ENCODE data around the gene RAB12. TPM values are rescaled to one million over a fixed set of nuclear protein-coding genes. Genes with fewer than 3 reads are reported as not detected.
"Not testable (repeated sequence)": the region's sequence is repeated elsewhere in the genome, so short reads cannot be mapped to it uniquely, and the experiment has no call there.

Gene RAB12
- total and polyA plus RNA-seq, 2 donors, result 52.0 to 81.8 TPM

DNA sequence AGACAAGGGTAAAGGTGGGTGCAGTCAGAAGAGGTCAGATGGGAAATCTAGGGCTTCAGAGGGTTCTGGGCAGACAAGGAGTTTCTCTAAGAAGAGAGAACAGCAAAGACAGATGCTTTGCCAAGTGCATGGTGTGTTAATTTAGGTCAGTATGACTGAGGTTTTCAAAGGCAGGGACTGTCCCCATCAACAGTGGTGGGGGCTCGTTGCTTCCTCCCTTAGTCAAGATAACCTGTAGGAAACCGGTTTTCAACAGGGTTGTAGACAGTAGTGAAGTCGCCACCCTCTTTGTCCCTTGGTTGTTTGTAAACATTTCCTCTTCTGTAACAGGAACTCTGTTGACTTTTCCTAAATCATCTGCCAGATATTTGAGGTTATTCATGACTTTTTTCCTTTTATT is 11.6 kb downstream of the RAB12 start:
- Histone ChIP-seq H3K27ac (ENCODE audit: low read depth) (no peak overlapping the region), H3K4me3 (ENCODE audit: low read depth, low read length) (no peak overlapping the region), H3K36me3 (ENCODE audit: insufficient read depth) (no peaks in the 10 kb centered on the region), H3K4me1 (ENCODE audit: insufficient read depth) (no peaks in the 10 kb centered on the region)
- whole genome bisulfite sequencing, result 66% methylated on average over 3 of the region's 3 CpGs
- DNase-seq (ENCODE audit: extremely low spot score), result no peak

DNA sequence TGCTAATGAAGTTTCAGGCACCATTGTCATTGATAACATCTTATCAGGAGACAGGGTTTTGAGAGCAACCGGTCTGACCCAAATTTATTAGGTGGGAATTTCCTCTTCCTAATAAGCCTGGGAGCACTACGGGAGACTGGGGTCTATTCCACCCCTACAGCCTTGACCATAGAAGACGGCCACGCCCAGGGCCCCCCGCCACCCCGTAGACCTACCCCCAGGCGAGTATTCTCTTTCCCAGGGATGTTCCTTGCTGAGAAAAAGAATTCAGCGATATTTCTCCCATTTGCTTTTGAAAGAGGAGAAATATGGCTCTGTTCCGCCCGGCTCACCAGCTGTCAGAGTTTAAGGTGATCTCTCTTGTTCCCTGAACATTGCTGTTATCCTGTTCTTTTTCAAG is 13.4 kb downstream of the RAB12 start:
- 84% methylated on average over 10 of the region's 10 CpGs for WGBS
- not testable (repeated sequence) for H3K27ac ChIP-seq (ENCODE audit: low read depth)

DNA sequence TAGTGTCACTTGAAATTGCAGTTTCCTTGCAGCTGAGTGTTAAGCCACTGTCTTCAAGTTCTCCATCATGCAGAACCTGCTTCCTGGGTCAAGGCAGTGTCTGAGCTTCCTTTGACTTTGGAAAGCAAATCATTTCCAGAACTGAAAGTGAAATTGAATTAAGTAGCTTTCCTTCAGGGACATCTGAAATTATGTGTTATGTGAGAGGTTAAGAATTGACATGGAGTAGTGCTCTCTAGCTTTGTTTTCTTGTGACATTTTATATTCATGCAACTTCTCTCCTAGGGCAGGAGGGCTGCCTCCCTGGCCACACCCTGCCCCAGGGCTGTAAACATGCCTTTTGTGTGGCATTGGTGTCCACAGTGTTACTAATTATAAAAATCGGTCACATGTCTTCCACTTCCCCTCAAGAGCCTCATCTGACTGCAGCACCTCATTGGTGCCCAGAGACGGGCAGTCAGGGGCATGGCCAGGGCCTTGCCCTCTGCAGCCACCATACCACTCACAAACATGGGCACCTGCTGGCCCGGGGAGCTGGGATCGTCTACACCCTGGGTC is 14.4 kb downstream of the RAB12 start:
- DNase-seq (ENCODE audit: extremely low spot score), result no peak
- Histone ChIP-seq H3K36me3 (ENCODE audit: insufficient read depth) (no peaks in the 10 kb centered on the region), H3K27ac (ENCODE audit: low read depth) (no peak overlapping the region), H3K4me3 (ENCODE audit: low read depth, low read length) (no peak overlapping the region), H3K4me1 (ENCODE audit: insufficient read depth) (no peaks in the 10 kb centered on the region)
- 77% methylated on average over 4 of the region's 4 CpGs for WGBS

More for the DNA sequence above, 13.4 kb downstream of the RAB12 start:
- H3K4me1 ChIP-seq (ENCODE audit: insufficient read depth); H3K36me3 ChIP-seq (ENCODE audit: insufficient read depth); H3K4me3 ChIP-seq (ENCODE audit: low read depth, low read length); DNase-seq (ENCODE audit: extremely low spot score): not testable (repeated sequence)

DNA sequence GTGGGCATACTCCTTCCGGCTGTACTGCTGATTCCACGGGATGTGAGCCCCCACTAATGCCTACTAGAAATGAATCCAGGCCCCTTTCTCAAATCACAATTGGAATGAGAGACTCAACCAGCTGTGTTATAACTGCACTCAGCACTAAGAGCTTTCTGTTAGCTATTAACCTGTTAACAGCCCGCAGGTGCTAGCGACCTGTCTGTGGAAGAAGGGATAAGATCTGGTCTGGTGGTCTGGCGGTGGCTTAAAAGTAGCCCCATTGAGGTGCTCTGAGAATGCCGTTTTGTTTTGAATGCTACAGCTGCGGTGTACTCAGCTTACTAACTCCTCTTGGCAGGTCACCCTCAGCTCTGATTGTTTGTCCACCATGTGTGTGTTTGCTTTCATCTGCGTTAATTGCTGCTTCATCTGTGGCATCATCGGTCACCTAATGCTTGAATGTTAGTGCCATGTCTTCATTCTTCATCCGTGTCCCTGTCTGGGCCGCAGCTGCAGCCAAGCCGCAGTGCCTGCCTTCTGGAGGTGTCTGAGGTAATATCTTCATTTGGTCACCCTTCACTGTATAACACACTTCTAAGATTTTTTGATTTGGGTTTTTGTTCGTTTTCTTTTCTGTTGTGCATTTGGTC is 16.3 kb downstream of the RAB12 start:
- no peak for DNase-seq (ENCODE audit: extremely low spot score)
- Histone ChIP-seq H3K4me3 (ENCODE audit: low read depth, low read length) (no peak overlapping the region), H3K27ac (ENCODE audit: low read depth) (no peak overlapping the region), H3K36me3 (ENCODE audit: insufficient read depth) (no peaks in the 10 kb centered on the region), H3K4me1 (ENCODE audit: insufficient read depth) (no peaks in the 10 kb centered on the region)
- 84% methylated on average over 13 of the region's 13 CpGs for WGBS

DNA sequence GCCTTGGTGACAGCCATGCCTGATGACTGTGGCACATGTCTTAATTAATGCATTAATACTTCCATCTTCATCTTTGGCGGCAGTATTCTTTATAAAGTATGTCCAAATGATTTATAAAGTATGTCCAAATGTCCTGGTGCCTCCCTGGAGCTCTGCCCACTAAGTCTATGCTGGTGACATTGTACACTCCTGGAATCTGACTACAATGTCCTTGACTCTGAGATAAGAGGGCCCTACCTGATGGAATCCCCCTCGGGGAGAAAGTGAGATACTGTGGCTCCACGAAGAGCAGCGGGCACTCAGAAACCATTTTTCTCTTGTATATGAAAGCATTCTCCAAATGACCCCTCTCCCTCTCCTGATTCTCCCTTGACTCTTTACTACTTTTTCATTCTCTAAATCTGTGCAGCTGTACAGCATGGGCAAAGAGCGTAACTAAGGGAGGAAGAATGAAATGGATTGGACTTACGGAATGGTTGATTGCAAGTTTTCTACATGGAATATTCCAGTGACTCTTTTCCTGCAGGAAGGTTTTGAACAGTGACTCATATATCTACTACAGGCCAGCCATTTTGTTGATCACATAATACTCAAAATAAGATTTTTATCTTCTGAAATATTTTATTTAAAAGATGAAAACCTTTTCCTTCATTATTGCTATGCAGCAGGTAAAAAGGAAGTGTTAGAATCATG is 17.3 kb downstream of the RAB12 start:
- no peak overlapping the region for H3K27ac ChIP-seq (ENCODE audit: low read depth)
- H3K36me3 ChIP-seq (ENCODE audit: insufficient read depth), result no peaks in the 10 kb centered on the region
- H3K4me3 ChIP-seq (ENCODE audit: low read depth, low read length), result no peak overlapping the region
- 88% methylated on average over 6 of the region's 6 CpGs for WGBS
- no peaks in the 10 kb centered on the region for H3K4me1 ChIP-seq (ENCODE audit: insufficient read depth)
- no peak for DNase-seq (ENCODE audit: extremely low spot score)

DNA sequence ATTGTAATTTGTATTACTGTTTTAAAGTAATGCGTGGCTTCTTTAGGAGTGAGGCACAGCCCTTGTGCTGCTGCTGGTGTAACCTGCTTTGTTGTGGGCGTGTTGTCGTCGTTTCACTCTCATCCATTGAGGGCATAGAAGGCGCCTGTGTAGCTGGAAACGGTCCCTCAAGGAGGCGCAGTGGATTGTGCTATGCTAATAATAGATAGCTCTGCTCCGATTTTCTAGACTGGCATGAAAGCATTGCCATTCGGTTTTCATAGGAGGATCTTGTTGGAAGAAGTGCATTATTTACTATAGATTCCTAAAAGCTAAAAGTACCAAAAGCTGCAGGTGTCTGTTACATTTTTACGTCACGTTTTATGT is 17.9 kb downstream of the RAB12 start:
- no peaks in the 10 kb centered on the region for H3K4me1 ChIP-seq (ENCODE audit: insufficient read depth)
- no peak overlapping the region for H3K27ac ChIP-seq (ENCODE audit: low read depth)
- no peaks in the 10 kb centered on the region for H3K36me3 ChIP-seq (ENCODE audit: insufficient read depth)
- H3K4me3 ChIP-seq (ENCODE audit: low read depth, low read length), result no peak overlapping the region
- 89% methylated on average over 11 of the region's 11 CpGs for WGBS
- DNase-seq (ENCODE audit: extremely low spot score), result no peak

- 94% methylated on average over 4 of the region's 4 CpGs for WGBS
These were observed 18.3 kb downstream of the RAB12 start for GRCh38 chr18:8627540-8627939.

GRCh38 chr18:8629602-8630001 is 20.4 kb downstream of the RAB12 start:
- no peak overlapping the region for H3K27ac ChIP-seq (ENCODE audit: low read depth)
- H3K4me1 ChIP-seq (ENCODE audit: insufficient read depth), result no peaks in the 10 kb centered on the region
- H3K36me3 ChIP-seq (ENCODE audit: insufficient read depth), result no peaks in the 10 kb centered on the region
- 98% methylated on average over 3 of the region's 3 CpGs for WGBS
- no peak overlapping the region for H3K4me3 ChIP-seq (ENCODE audit: low read depth, low read length)
- DNase-seq (ENCODE audit: extremely low spot score), result no peak

More at GRCh38 chr18:8627540-8627939, 18.3 kb downstream of the RAB12 start:
- DNase-seq (ENCODE audit: extremely low spot score), result no peak
- no peak overlapping the region for H3K4me3 ChIP-seq (ENCODE audit: low read depth, low read length)
- no peak overlapping the region for H3K27ac ChIP-seq (ENCODE audit: low read depth)
- H3K4me1 ChIP-seq (ENCODE audit: insufficient read depth), result no peaks in the 10 kb centered on the region
- H3K36me3 ChIP-seq (ENCODE audit: insufficient read depth), result no peaks in the 10 kb centered on the region

GRCh38 chr18:8630546-8630945 is 21.3 kb downstream of the RAB12 start:
- no peaks in the 10 kb centered on the region for H3K4me1 ChIP-seq (ENCODE audit: insufficient read depth)
- DNase-seq (ENCODE audit: extremely low spot score), result no peak
- no peak overlapping the region for H3K27ac ChIP-seq (ENCODE audit: low read depth)
- 70% methylated on average over 2 of the region's 2 CpGs for WGBS
- no peak overlapping the region for H3K4me3 ChIP-seq (ENCODE audit: low read depth, low read length)
- no peaks in the 10 kb centered on the region for H3K36me3 ChIP-seq (ENCODE audit: insufficient read depth)

GRCh38 chr18:8631265-8631664 is 22.0 kb downstream of the RAB12 start:
- Histone ChIP-seq H3K4me1 (ENCODE audit: insufficient read depth) (no peaks in the 10 kb centered on the region), H3K27ac (ENCODE audit: low read depth) (no peak overlapping the region), H3K4me3 (ENCODE audit: low read depth, low read length) (no peak overlapping the region), H3K36me3 (ENCODE audit: insufficient read depth) (no peaks in the 10 kb centered on the region)
- no peak for DNase-seq (ENCODE audit: extremely low spot score)
- 96% methylated on average over 5 of the region's 5 CpGs for WGBS

DNA sequence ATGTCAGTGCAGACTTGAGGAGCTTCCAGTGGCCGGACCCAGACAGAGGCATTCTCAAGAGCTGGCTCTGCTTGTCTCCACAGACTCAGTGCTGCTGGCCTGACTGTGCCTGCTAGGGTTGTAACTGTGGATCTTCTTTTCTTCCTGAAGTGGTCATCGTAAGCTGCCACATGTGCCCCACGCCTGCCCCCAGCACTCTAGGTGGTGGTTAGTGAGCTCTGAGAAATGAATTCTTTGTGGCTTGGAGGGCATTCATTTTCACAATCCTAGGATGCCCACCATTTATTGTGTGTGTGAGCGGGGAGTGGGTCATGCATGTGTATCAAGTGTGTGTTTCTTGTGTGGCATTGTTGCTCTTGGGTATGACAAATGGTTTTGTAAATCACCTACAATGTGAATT is 23.1 kb downstream of the RAB12 start:
- WGBS, result 95% methylated on average over 4 of the region's 4 CpGs
- Histone ChIP-seq H3K36me3 (ENCODE audit: insufficient read depth) (peaks cover 3% of the 10 kb centered on the region), H3K4me1 (ENCODE audit: insufficient read depth) (no peaks in the 10 kb centered on the region), H3K27ac (ENCODE audit: low read depth) (no peak overlapping the region), H3K4me3 (ENCODE audit: low read depth, low read length) (no peak overlapping the region)
- DNase-seq (ENCODE audit: extremely low spot score), result no peak

DNA sequence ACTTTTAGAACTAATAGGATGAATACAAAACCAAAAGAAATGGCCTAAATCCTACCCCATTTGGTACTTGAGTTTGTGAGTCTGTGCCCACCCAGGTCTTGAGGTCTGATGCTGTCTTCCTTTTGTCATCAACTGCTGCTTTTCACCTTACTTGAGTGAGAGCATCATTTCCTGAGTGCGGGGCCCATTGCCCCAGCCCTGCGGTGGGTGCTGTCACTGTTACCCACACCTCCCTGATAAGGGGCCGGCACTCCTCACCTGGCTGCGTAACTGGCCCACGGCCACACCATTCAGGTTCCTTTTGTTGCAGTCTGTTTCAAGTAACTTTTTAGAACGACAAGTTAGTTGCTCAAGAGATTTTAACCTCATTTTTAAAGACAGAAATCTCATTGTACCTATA is 25.3 kb downstream of the RAB12 start:
- WGBS, result 96% methylated on average over 6 of the region's 6 CpGs
- H3K36me3 ChIP-seq (ENCODE audit: insufficient read depth), result peaks cover 3% of the 10 kb centered on the region
- H3K27ac ChIP-seq (ENCODE audit: low read depth), result no peak overlapping the region

DNA sequence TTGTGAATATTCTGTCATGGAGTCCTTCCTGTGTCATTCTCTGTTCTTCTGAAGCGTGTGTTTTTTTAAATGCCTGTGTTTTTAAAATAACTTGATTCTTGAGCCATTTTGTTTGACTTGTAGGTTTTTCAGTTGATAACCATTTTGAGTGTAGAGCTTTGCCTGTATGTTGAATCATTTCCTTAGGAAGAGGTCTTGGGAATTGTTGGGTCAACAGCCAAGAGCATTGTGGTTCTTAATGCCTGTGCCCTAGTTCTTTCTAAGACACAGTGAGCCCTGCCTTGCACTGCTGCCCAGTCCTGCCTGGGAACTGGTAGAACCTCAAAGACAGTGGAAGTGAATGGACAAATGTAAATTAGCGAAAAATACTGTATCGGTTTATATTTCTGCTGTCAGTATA is 25.9 kb downstream of the RAB12 start:
- WGBS, result 95% methylated on average over 3 of the region's 3 CpGs
- no peak overlapping the region for H3K27ac ChIP-seq (ENCODE audit: low read depth)
- no peaks in the 10 kb centered on the region for H3K4me1 ChIP-seq (ENCODE audit: insufficient read depth)
- peaks cover 3% of the 10 kb centered on the region for H3K36me3 ChIP-seq (ENCODE audit: insufficient read depth)
- H3K4me3 ChIP-seq (ENCODE audit: low read depth, low read length), result no peak overlapping the region
- no peak for DNase-seq (ENCODE audit: extremely low spot score)

More for the DNA sequence above, 25.3 kb downstream of the RAB12 start:
- DNase-seq (ENCODE audit: extremely low spot score), result no peak
- Histone ChIP-seq H3K4me1 (ENCODE audit: insufficient read depth) (no peaks in the 10 kb centered on the region), H3K4me3 (ENCODE audit: low read depth, low read length) (no peak overlapping the region)

- 94% methylated on average over 11 of the region's 11 CpGs for WGBS
- no peak overlapping the region for H3K4me3 ChIP-seq (ENCODE audit: low read depth, low read length)
- no peaks in the 10 kb centered on the region for H3K4me1 ChIP-seq (ENCODE audit: insufficient read depth)
- H3K36me3 ChIP-seq (ENCODE audit: insufficient read depth), result peaks cover 3% of the 10 kb centered on the region
- no peak overlapping the region for H3K27ac ChIP-seq (ENCODE audit: low read depth)
- no peak for DNase-seq (ENCODE audit: extremely low spot score)
These were observed 30.5 kb downstream of the RAB12 start for GRCh38 chr18:8639762-8640161.
